GM12878 (cell line): Measurements from ENCODE around the gene C18orf63. TPM values are rescaled to one million over a fixed set of nuclear protein-coding genes. Genes with fewer than 3 reads are reported as not detected.

Experiments used
- ATAC-seq: fragments of 200-7000 bp; cut with Tn5 transposase; 3 replicates; pipeline ENCODE4 v1.9.1; 2020; ENCODE audit warnings: mild to moderate bottlenecking, moderate library complexity
- BruUV-seq: library from RNA; stranded (reverse); fragments of 400-500 nt; replicated peaks from 2 replicates; lab custom pipeline; 2021; lab: Mats Ljungman, UMichigan
- CTCF ChIA-PET: fragments of 300-600 bp; sonication (Branson Sonifier 250); formaldehyde crosslinking; extraction: SDS; loops from one replicate; lab custom pipeline; 2021; ENCODE audit warnings: inconsistent platforms; lab: Yijun Ruan, JAX
- POLR2A ChIA-PET: fragments of 350-600 bp; formaldehyde crosslinking; extraction: SDS; loops from one replicate; lab custom pipeline; 2021; ENCODE audit warnings: inconsistent platforms; lab: Charles Lee
- RAD21 ChIA-PET: fragments of 300-600 bp; sonication (Branson Sonifier 250); formaldehyde crosslinking; loops from one replicate; lab custom pipeline; 2023; ENCODE audit warnings: antibody characterized with exemption; ENCODE audit not compliant: unreplicated experiment; lab: Charles Lee
- SMC1A ChIA-PET: fragments of 300-600 bp; sonication (Branson Sonifier 250); formaldehyde crosslinking; loops from one replicate; lab custom pipeline; 2023; ENCODE audit not compliant: unreplicated experiment, uncharacterized antibody; lab: Charles Lee
- DNase-seq: peaks from one replicate; pipeline ENCODE4 v3.0.0-alpha.2; 2011; ENCODE audit warnings: low read depth, low spot score
- FAIRE-seq: peaks from 3 replicates; lab custom pipeline; 2011; peaks lifted over from hg19 to GRCh38; lab: Jason Lieb, UNC
- H2AFZ ChIP-seq: 2 replicates; pipeline ENCODE4 v1.6.0; 2011; ENCODE audit warnings: low read depth, low read length, control low read depth; ENCODE audit not compliant: control insufficient read depth
- H3K27ac ChIP-seq: 2 replicates; pipeline ENCODE4 v1.5.1; 2011; ENCODE audit warnings: control low read depth; ENCODE audit not compliant: control insufficient read depth, insufficient read depth
- H3K27me3 ChIP-seq, 2 experiments: replicated peaks in 1 of 2; 2 replicates each; pipeline versions ENCODE4 v1.6.0 to v1.6.1; 2011; ENCODE audit warnings: low read length in 1 of 2; ENCODE audit not compliant: control insufficient read depth in 2 of 2, insufficient read depth in 2 of 2
- H3K36me3 ChIP-seq, 2 experiments: 2 replicates each; pipeline ENCODE4 v1.5.1; 2011; ENCODE audit warnings: low read length in 1 of 2; ENCODE audit not compliant: control insufficient read depth in 2 of 2, insufficient read depth in 2 of 2
- H3K4me1 ChIP-seq: 2 replicates; pipeline ENCODE4 v1.6.1; 2011; ENCODE audit warnings: mild to moderate bottlenecking, low read length, moderate library complexity, mixed read lengths; ENCODE audit not compliant: control insufficient read depth, insufficient read depth
- H3K4me2 ChIP-seq: 2 replicates; pipeline ENCODE4 v1.6.0; 2011; ENCODE audit warnings: control low read depth; ENCODE audit not compliant: control insufficient read depth, insufficient read depth
- H3K4me3 ChIP-seq: fragments of 200-600 bp; sonication (generic); 2 replicates; pipeline ENCODE4 v1.5.1; 2016
- H3K79me2 ChIP-seq: 2 replicates; pipeline ENCODE4 v1.6.0; 2011; ENCODE audit warnings: low read length; ENCODE audit not compliant: control insufficient read depth, insufficient read depth
- H3K9ac ChIP-seq: 2 replicates; pipeline ENCODE4 v1.8.0; 2011; ENCODE audit warnings: low read length, control low read depth, mixed read lengths; ENCODE audit not compliant: control insufficient read depth, insufficient read depth
- H3K9me3 ChIP-seq: replicated peaks from 3 replicates; pipeline ENCODE4 v1.5.1; 2011; ENCODE audit warnings: mild to moderate bottlenecking, low read length; ENCODE audit not compliant: control insufficient read depth, insufficient read depth
- H4K20me1 ChIP-seq: 2 replicates; pipeline ENCODE4 v1.6.0; 2011; ENCODE audit not compliant: control insufficient read depth, insufficient read depth
- CBX5 ChIP-seq: sonication (generic); IDR thresholded peaks from 2 replicates; pipeline ENCODE4 v1.6.1; 2016; ENCODE audit warnings: low read depth, moderate library complexity, mild to moderate bottlenecking, inconsistent platforms
- CHD2 ChIP-seq: IDR thresholded peaks from 2 replicates; pipeline ENCODE4 v1.6.1; 2011; ENCODE audit warnings: low read depth, low read length, improper control_type of control experiment, borderline replicate concordance
- E2F8 ChIP-seq: fragments of 450-650 bp; IDR thresholded peaks from 2 replicates; pipeline ENCODE4 v1.6.1; 2018; ENCODE audit warnings: mild to moderate bottlenecking, low read depth, moderate library complexity; ENCODE audit not compliant: partially characterized antibody
- HSF1 ChIP-seq: fragments of 150-350 bp; IDR thresholded peaks from 2 replicates; pipeline ENCODE4 v1.6.1; 2014; ENCODE audit warnings: mild to moderate bottlenecking, low read depth, low read length
- IRF3 ChIP-seq: fragments of 450-650 bp; IDR thresholded peaks from 2 replicates; pipeline ENCODE4 v1.6.1; 2014; ENCODE audit warnings: mild to moderate bottlenecking
- MTA3 ChIP-seq: IDR thresholded peaks from 2 replicates; pipeline ENCODE4 v1.6.1; 2012; ENCODE audit warnings: low read length, inconsistent platforms, borderline replicate concordance
- MXI1 ChIP-seq: fragments of 150-350 bp; IDR thresholded peaks from 2 replicates; pipeline ENCODE4 v1.6.1; 2011; ENCODE audit warnings: low read depth, mild to moderate bottlenecking, inconsistent platforms, low read length, improper control_type of control experiment
- MYB ChIP-seq: fragments of 150-350 bp; IDR thresholded peaks from 2 replicates; pipeline ENCODE4 v1.6.1; 2014; ENCODE audit warnings: mild to moderate bottlenecking, low read depth, low read length, borderline replicate concordance
- POLR2A ChIP-seq: IDR thresholded peaks from 2 replicates; pipeline ENCODE4 v1.6.1; 2011; ENCODE audit warnings: low read depth, mild to moderate bottlenecking, low read length
- RBBP5 ChIP-seq: fragments of 200-600 bp; sonication (generic); conservative IDR thresholded peaks from 2 replicates; pipeline ENCODE4 v1.6.1; 2016
- SMAD5 ChIP-seq: IDR thresholded peaks from 2 replicates; pipeline ENCODE4 v1.6.1; 2016; ENCODE audit warnings: antibody characterized with exemption, low read depth
- STAT3 ChIP-seq: IDR thresholded peaks from 2 replicates; pipeline ENCODE4 v1.6.1; 2011; ENCODE audit warnings: low read depth, low read length, improper control_type of control experiment
- TAF1 ChIP-seq: IDR thresholded peaks from 2 replicates; pipeline ENCODE4 v1.6.1; 2011; ENCODE audit warnings: mild to moderate bottlenecking, low read depth, low read length, borderline replicate concordance
- ZNF274 ChIP-seq: IDR thresholded peaks from one replicate; pipeline ENCODE4 v1.8.0; 2011; ENCODE audit not compliant: insufficient read length, insufficient read depth
- WGBS: methylation state at CpG from one replicate; pipeline ENCODE4 v1.1.6; 2016; ENCODE audit warnings: low lambda C conversion rate; ENCODE audit not compliant: insufficient replicate concordance, insufficient coverage; ENCODE audit errors: missing lambda C conversion rate; 5-methylcytosine and 5-hydroxymethylcytosine counted together
- in situ Hi-C: fragments of 300-500 bp; cut with MboI; formaldehyde crosslinking; loops from 9 replicates; pipeline ENCODE4 v1.14.3; 2018; ENCODE audit warnings: mixed read lengths
- intact Hi-C: fragments of 100-400 bp; cut with micrococcal nuclease; formaldehyde crosslinking; loops from one replicate; pipeline ENCODE4 v1.14.2; 2022; ENCODE audit not compliant: unreplicated experiment
- polyA plus RNA-seq, 11 experiments: library from polyadenylated mRNA; depleted of rRNA in 4 of 11; unstranded in 6 of 11; stranded (reverse) in 5 of 11; fragments of >200 nt; fragmentation: Nextera tagmentation in 4 of 11; fragmentation: Illumina TruSeq in 1 of 11; extraction: Ambion mirVana in 4 of 11; extraction: Trizol in 1 of 11; gene quantifications; 1 replicate in 1 of 11; 2 replicates in 10 of 11; pipeline versions ENCODE4 v1.2.1 to v1.2.3, GENCODE V29; 2011 to 2016; ENCODE audit warnings: inconsistent platforms in 2 of 11, missing spikeins in 2 of 11, low read depth in 1 of 11
- total RNA-seq, 4 experiments: library from RNA; depleted of rRNA in 3 of 4; stranded (reverse); fragments of >200 nt in 3 of 4; fragmentation: Illumina TruSeq in 1 of 4; extraction: Trizol in 1 of 4; gene quantifications; 2 replicates each; pipeline versions ENCODE4 v1.2.1 to v1.2.3, GENCODE V29; 2013 to 2021

C18orf63 gene
- total and polyA plus RNA-seq, 10 of the 15 experiments (the other 5 are each of a cell fraction or from before 2014, with no cell fraction given): not detected

- TF ChIP-seq IRF3: no peak
- TF ChIP-seq ZNF274: no peak
- no peak for TF ChIP-seq CBX5
- TF ChIP-seq RBBP5: no peak
- Histone ChIP-seq H4K20me1 (no peaks in the 10 kb centered on the region), H3K79me2 (no peaks in the 10 kb centered on the region), H3K27ac (no peak overlapping the region), H3K4me3 (no peak overlapping the region), H3K4me2 (no peak overlapping the region), H3K4me1 (no peaks in the 10 kb centered on the region), H3K9ac (no peak overlapping the region), H3K36me3 (no peaks in the 10 kb centered on the region), H3K9me3 (no peaks in the 10 kb centered on the region), H2AFZ (no peak overlapping the region), H3K27me3 (no peaks in the 10 kb centered on the region; a peak in 2 of 4 replicates)
- FAIRE-seq (no peak), DNase-seq (no peak), ATAC-seq (peak; percentile 24; the same call in 1 of the 3 replicates)
- intact Hi-C loops (no loop called here), in situ Hi-C loops (no loop called here)
- no TSS peak for BruUV-seq
- SMC1A ChIA-PET: no interaction called here
- POLR2A ChIA-PET: no interaction called here
- CTCF ChIA-PET: interaction anchor here (0.6 kb wide), 1 partner anchor 470 kb away, joined by 3 read pairs; no protein-coding TSS in a partner anchor
- 0% methylated on average over 2 of the region's 2 CpGs for WGBS
- RAD21 ChIA-PET: no interaction called here
Measured at GRCh38 chr18:74370115-74370514, 54.5 kb downstream of the C18orf63 start.

- WGBS: 54% methylated on average over 8 of the region's 8 CpGs
- in situ Hi-C loops: no loop called here
- Histone ChIP-seq H3K4me1 (peaks cover 3% of the 10 kb centered on the region), H3K27ac (no peak overlapping the region), H3K9ac (no peak overlapping the region), H2AFZ (no peak overlapping the region), H3K4me2 (no peak overlapping the region), H3K36me3 (no peaks in the 10 kb centered on the region), H3K9me3 (no peaks in the 10 kb centered on the region), H3K79me2 (no peaks in the 10 kb centered on the region), H3K4me3 (no peak overlapping the region), H4K20me1 (no peaks in the 10 kb centered on the region), H3K27me3 (peaks cover 0 to 4% of the 10 kb centered on the region in 2 experiments; a peak in 3 of 4 replicates)
- ChIA-PET POLR2A (no interaction called here), RAD21 (no interaction called here), SMC1A (no interaction called here), CTCF (interaction anchor here (2.5 kb wide), 1 partner anchor 178 kb away, joined by 8 read pairs; no protein-coding TSS in a partner anchor)
- no peak for DNase-seq
- FAIRE-seq: no peak
- intact Hi-C loops: no loop called here
- BruUV-seq: no TSS peak
- ATAC-seq: no peak
- TF ChIP-seq E2F8 (no peak), HSF1 (no peak), STAT3 (no peak), MXI1 (no peak), CHD2 (no peak), SMAD5 (no peak), MTA3 (no peak), POLR2A (no peak), TAF1 (no peak), MYB (no peak)
Measured at GRCh38 chr18:74373428-74373827, 57.8 kb downstream of the C18orf63 start.
